HFFc6 (cell line): ENCODE measurements around the gene BORCS5. TPM values are rescaled to one million over a fixed set of nuclear protein-coding genes. Genes with fewer than 3 reads are reported as not detected.

Experiments used
- DNase-seq: peaks from one replicate; pipeline ENCODE4 v3.0.0-alpha.2; 2018
- H3K27ac Mint-ChIP-seq: 2 replicates; pipeline ENCODE4 v1.8.0; 2020; ENCODE audit warnings: mild to moderate bottlenecking, mixed read lengths
- H3K27me3 Mint-ChIP-seq: 2 replicates; pipeline ENCODE4 v1.8.0; 2021; ENCODE audit warnings: mild to moderate bottlenecking, moderate library complexity, mixed read lengths; ENCODE audit not compliant: insufficient read depth
- H3K36me3 Mint-ChIP-seq: 2 replicates; pipeline ENCODE4 v1.8.0; 2021; ENCODE audit warnings: low read depth, mixed read lengths
- H3K4me1 Mint-ChIP-seq: 2 replicates; pipeline ENCODE4 v1.8.0; 2020; ENCODE audit warnings: low read depth, mixed read lengths
- H3K4me3 Mint-ChIP-seq: 2 replicates; pipeline ENCODE4 v1.8.0; 2020; ENCODE audit warnings: mild to moderate bottlenecking, moderate library complexity, mixed read lengths
- H3K9me3 Mint-ChIP-seq: 2 replicates; pipeline ENCODE4 v1.8.0; 2020; ENCODE audit warnings: mild to moderate bottlenecking, mixed read lengths
- total RNA-seq, 6 experiments: library from RNA; stranded (reverse); fragmentation: NEBNext Ultra II Directional; extraction: Animal tissue kit (Norgen Biotek cat#: 25700); gene quantifications; 2 replicates in 1 of 6; 3 replicates in 5 of 6; pipeline ENCODE4 v1.2.3, GENCODE V29; 2021
- TF ChIP-seq, protein P1 (sequence below): fragments of 200-600 bp; sonication (generic); IDR thresholded peaks from 2 replicates; pipeline ENCODE4 v1.5.0; 2021; ENCODE audit warnings: antibody characterized with exemption, mild to moderate bottlenecking

The BORCS5 gene
- total RNA-seq, 6 experiments from 2014 or later, result 8.7 to 13.9 (median 10.6) TPM

DNA sequence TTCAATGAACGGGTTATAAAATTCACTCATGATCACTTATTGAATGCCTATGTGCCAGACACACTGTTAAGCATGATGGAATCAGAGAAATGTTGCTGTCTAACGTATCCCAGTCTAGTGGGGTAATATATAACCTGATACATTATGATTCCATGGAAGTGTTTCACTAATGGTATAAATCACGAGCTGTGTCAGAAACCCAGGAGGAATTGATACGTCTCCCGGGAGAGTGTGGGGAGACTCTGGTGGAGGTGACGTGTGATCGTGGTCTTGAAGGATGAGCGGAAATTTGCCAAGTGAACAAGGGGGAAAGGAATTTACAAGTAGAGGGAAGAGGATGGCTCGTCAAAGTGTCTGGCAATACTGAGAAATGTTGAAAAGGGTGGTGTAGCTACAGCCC is 33.3 kb upstream of the BORCS5 start:
- peaks cover 1% of the 10 kb centered on the region for H3K27me3 Mint-ChIP-seq
- H3K36me3 Mint-ChIP-seq, result no peaks in the 10 kb centered on the region
- no peak overlapping the region for H3K27ac Mint-ChIP-seq
- DNase-seq, result peak; percentile 4
- H3K9me3 Mint-ChIP-seq, result no peaks in the 10 kb centered on the region
- H3K4me3 Mint-ChIP-seq, result no peak overlapping the region; the same call in 1 of the 2 replicates
- peaks cover 39% of the 10 kb centered on the region for H3K4me1 Mint-ChIP-seq
- TF ChIP-seq, protein P1, sequence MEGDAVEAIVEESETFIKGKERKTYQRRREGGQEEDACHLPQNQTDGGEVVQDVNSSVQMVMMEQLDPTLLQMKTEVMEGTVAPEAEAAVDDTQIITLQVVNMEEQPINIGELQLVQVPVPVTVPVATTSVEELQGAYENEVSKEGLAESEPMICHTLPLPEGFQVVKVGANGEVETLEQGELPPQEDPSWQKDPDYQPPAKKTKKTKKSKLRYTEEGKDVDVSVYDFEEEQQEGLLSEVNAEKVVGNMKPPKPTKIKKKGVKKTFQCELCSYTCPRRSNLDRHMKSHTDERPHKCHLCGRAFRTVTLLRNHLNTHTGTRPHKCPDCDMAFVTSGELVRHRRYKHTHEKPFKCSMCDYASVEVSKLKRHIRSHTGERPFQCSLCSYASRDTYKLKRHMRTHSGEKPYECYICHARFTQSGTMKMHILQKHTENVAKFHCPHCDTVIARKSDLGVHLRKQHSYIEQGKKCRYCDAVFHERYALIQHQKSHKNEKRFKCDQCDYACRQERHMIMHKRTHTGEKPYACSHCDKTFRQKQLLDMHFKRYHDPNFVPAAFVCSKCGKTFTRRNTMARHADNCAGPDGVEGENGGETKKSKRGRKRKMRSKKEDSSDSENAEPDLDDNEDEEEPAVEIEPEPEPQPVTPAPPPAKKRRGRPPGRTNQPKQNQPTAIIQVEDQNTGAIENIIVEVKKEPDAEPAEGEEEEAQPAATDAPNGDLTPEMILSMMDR, result no peak

DNA sequence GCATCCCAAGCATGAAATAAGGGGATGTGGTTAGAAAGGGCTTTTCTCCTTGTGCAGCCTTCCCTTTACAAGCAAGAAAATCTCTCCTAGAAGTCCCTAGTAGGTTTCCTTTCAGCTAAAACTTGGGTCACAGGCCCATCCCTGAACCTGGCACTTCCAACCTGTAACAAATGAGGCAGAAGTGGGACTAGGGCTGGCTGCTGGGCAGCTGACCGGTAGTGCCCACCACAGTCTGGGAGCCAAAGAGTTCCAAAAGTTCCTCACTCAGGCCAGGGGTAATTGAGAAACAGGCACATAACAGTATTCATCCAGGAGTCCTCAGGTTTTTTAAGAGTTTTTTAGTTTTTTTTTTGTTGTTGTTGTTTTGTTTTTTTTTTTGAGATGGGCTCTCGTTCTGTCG is 30.6 kb upstream of the BORCS5 start:
- no peaks in the 10 kb centered on the region for H3K9me3 Mint-ChIP-seq
- DNase-seq, result no peak
- H3K4me1 Mint-ChIP-seq, result peaks cover 31% of the 10 kb centered on the region
- TF ChIP-seq, protein P1, result no peak
- H3K27me3 Mint-ChIP-seq, result peaks cover 1% of the 10 kb centered on the region
- H3K27ac Mint-ChIP-seq, result no peak overlapping the region
- H3K36me3 Mint-ChIP-seq, result no peaks in the 10 kb centered on the region
- no peak overlapping the region for H3K4me3 Mint-ChIP-seq

DNA sequence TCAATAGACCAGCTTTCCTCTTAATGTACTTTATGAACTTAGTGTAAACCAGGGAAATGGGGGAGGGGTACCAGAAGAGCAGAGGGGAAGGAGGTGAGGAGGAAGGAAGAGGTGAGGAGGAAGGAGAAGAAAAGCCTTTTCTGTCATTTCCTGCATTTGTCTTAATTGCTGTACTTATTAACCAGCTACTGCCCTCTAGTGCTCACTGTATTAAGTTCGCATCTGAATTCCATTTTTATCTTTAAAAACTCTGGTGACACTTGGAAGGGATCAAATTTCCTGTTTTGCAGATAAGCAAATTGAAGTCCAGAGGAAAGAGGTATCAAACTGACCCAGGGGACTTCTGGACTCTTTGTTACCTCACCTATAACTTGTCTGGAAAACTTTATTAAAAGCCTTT is 29.1 kb upstream of the BORCS5 start:
- no peak overlapping the region for H3K27ac Mint-ChIP-seq
- H3K36me3 Mint-ChIP-seq, result no peaks in the 10 kb centered on the region
- H3K4me1 Mint-ChIP-seq, result peaks cover 24% of the 10 kb centered on the region
- peak; percentile 51 for DNase-seq
- H3K9me3 Mint-ChIP-seq, result no peaks in the 10 kb centered on the region
- H3K4me3 Mint-ChIP-seq, result no peak overlapping the region
- H3K27me3 Mint-ChIP-seq, result no peaks in the 10 kb centered on the region; the same call in 1 of the 2 replicates
- TF ChIP-seq, protein P1, result peak; percentile 87

DNA sequence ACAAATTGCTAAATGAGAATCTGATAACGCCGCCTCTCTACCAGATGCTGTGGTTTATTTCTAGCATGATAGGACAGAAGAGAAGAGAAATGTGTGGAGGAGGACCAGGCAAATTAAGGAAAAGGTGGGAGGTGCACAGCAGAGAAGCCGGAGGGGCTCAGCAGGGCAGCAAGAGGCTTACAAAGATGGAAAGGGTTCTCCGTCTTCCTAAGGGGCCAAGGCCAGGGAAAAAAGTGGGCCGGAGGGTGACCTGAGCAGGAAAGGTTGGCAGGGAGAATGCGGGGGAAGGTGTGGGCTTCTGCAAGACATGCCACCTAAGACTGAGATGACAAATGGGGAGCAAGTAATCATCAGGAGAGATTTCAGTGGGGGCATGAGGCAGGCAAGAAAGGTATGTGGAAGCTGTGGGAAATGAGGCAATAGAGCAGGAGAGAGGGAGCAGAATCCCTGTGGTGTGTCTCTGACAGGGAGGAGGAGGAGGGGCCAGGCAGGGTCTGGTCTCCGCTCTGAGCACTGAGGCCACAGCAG is 25.6 kb upstream of the BORCS5 start:
- Mint-ChIP-seq H3K4me1 (peaks cover 39% of the 10 kb centered on the region), H3K27ac (no peak overlapping the region), H3K4me3 (no peak overlapping the region), H3K27me3 (peaks cover 2% of the 10 kb centered on the region; the same call in 1 of the 2 replicates), H3K36me3 (no peaks in the 10 kb centered on the region), H3K9me3 (no peaks in the 10 kb centered on the region)
- DNase-seq, result no peak
- TF ChIP-seq, protein P1, result no peak

DNA sequence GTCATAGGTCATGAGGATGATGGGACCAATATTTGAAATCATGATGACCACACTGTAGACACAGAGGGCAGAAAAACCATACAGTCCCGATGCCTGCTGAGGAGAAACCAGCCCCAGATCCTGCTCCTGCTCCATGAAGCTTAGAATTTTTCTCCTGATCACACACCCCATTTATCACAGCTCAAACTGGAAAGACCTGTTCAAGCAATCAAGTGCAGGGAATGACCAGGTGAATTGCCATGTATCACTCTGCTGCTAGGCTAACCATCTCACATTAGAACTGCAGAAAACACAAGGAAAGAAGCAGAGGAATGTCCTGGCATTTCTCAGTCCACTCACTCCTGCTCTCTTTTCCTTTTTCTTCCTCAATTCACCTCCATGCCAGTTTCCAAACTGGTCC is 25.0 kb upstream of the BORCS5 start:
- Mint-ChIP-seq H3K4me3 (no peak overlapping the region), H3K4me1 (peaks cover 41% of the 10 kb centered on the region), H3K27me3 (peaks cover 2% of the 10 kb centered on the region; the same call in 1 of the 2 replicates), H3K36me3 (no peaks in the 10 kb centered on the region), H3K27ac (no peak overlapping the region), H3K9me3 (no peaks in the 10 kb centered on the region)
- TF ChIP-seq, protein P1, result no peak
- no peak for DNase-seq
